GM21723 (cell line): ENCODE results near the gene CCDC93.
"Not testable (repeated sequence)": the region's sequence is repeated elsewhere in the genome, so short reads cannot be mapped to it uniquely, and the experiment has no call there.

Source experiments
- ATAC-seq: cut with Tn5 transposase; IDR thresholded peaks from one replicate; pipeline ENCODE4 v1.9.1; 2021; ENCODE audit warnings: mild to moderate bottlenecking, moderate library complexity; ENCODE audit not compliant: unreplicated experiment

CCDC93 gene

GRCh38 chr2:118047380-118047826 is 33.5 kb upstream of the CCDC93 start:
- no peak for ATAC-seq

GRCh38 chr2:118046634-118047210 is 32.9 kb upstream of the CCDC93 start:
- ATAC-seq: peak; percentile 59

GRCh38 chr2:118045286-118045685 is 31.4 kb upstream of the CCDC93 start:
- ATAC-seq: no peak

GRCh38 chr2:118044854-118045253 is 31.0 kb upstream of the CCDC93 start:
- no peak for ATAC-seq

- no peak for ATAC-seq
Observed at GRCh38 chr2:118044103-118044716, 30.3 kb upstream of the CCDC93 start.

GRCh38 chr2:118040891-118041290 is 27.0 kb upstream of the CCDC93 start:
- ATAC-seq: no peak

GRCh38 chr2:118032169-118033013 is 18.5 kb upstream of the CCDC93 start:
- ATAC-seq: peak; percentile 94

GRCh38 chr2:118031566-118031965 is 17.7 kb upstream of the CCDC93 start:
- no peak for ATAC-seq

- no peak for ATAC-seq
Observed at GRCh38 chr2:118029025-118029424, 15.2 kb upstream of the CCDC93 start.

GRCh38 chr2:118021356-118021755 is 7.5 kb upstream of the CCDC93 start:
- ATAC-seq: no peak

- ATAC-seq: no peak
Observed at GRCh38 chr2:118019821-118020220, 6.0 kb upstream of the CCDC93 start.

GRCh38 chr2:118016911-118017310 is 3.0 kb upstream of the CCDC93 start:
- no peak for ATAC-seq

- ATAC-seq: not testable (repeated sequence)
Observed at GRCh38 chr2:118015761-118016160, 1.9 kb upstream of the CCDC93 start.

GRCh38 chr2:118014492-118014824 is 588 bp upstream of the CCDC93 start:
- ATAC-seq: no peak

- ATAC-seq: peak; percentile 46
Observed at GRCh38 chr2:118013221-118013723, 598 bp downstream of the CCDC93 start.

GRCh38 chr2:118012778-118013177 is 1.1 kb downstream of the CCDC93 start:
- ATAC-seq: no peak

GRCh38 chr2:118010473-118010872 is 3.4 kb downstream of the CCDC93 start:
- ATAC-seq: no peak

- ATAC-seq: no peak
Observed at GRCh38 chr2:118006861-118007260, 7.0 kb downstream of the CCDC93 start.

- no peak for ATAC-seq
Observed at GRCh38 chr2:118006326-118006725, 7.5 kb downstream of the CCDC93 start.

GRCh38 chr2:118003396-118003824 is 10.5 kb downstream of the CCDC93 start:
- peak; percentile 99 for ATAC-seq

- ATAC-seq: no peak
Observed at GRCh38 chr2:118000041-118000440, 13.8 kb downstream of the CCDC93 start.
